Keratinocyte (primary cell): ENCODE results near the gene SF3B2.

Source experiments
- CTCF ChIP-seq, 3 experiments: IDR thresholded peaks in 1 of 3; conservative IDR thresholded peaks in 1 of 3; optimal IDR thresholded peaks in 1 of 3; 2 replicates in 2 of 3; 3 replicates in 1 of 3; pipeline versions ENCODE3 to v1.5.1; 2011; ENCODE audit warnings: low read length in 3 of 3, mild to moderate bottlenecking in 3 of 3, moderate library complexity in 2 of 3, control low read depth in 1 of 3, inconsistent platforms in 1 of 3; ENCODE audit not compliant: insufficient read depth in 2 of 3; ENCODE audit errors: extremely low read depth in 1 of 3
- EZH2 ChIP-seq: IDR thresholded peaks from one replicate; pipeline ENCODE4 v1.6.1; 2012; ENCODE audit warnings: inconsistent platforms, mild to moderate bottlenecking, low read length, moderate library complexity

GRCh38 chr11:66014804-66015453 lies 37.2 kb upstream of the SF3B2 start:
- TF ChIP-seq CTCF (optimal IDR thresholded peaks at IDR 0.05 in 1 of 3, IDR thresholded peaks at IDR 0.05 in 1 of 3, conservative IDR thresholded peaks at IDR 0.05 in 1 of 3; ENCODE audit: extremely low read depth in 1 of 3, insufficient read depth in 2 of 3, low read length in 3 of 3) (no peak), EZH2 (no peak)
